Activated CD8-positive, alpha-beta T cell treated with anti-CD3 and anti-CD28 coated beads for 36 hours (primary cell): ENCODE measurements around the gene RGSL1. TPM values are rescaled to one million over a fixed set of nuclear protein-coding genes. Genes with fewer than 3 reads are reported as not detected.

Experiments used
- ATAC-seq: fragments of 200-7000 bp; cut with Tn5 transposase; one replicate; pipeline ENCODE4 v1.10.0; 2021; ENCODE audit warnings: mild to moderate bottlenecking, moderate library complexity
- CTCF ChIA-PET: fragments of 350-600 bp; sonication (Branson Sonifier 250); formaldehyde crosslinking; loops from one replicate; lab custom pipeline; 2021; ENCODE audit warnings: antibody characterized with exemption; lab: Charles Lee
- POLR2A ChIA-PET: fragments of 350-600 bp; sonication (Branson Sonifier 250); formaldehyde crosslinking; loops from one replicate; lab custom pipeline; 2021; ENCODE audit warnings: antibody characterized with exemption; lab: Charles Lee
- DNase-seq: peaks from one replicate; pipeline ENCODE4 v3.0.0-alpha.2; 2020
- H3K27ac Mint-ChIP-seq: one replicate; pipeline ENCODE4 v1.8.0; 2021; ENCODE audit warnings: mild to moderate bottlenecking, mixed read lengths
- H3K27me3 Mint-ChIP-seq: one replicate; pipeline ENCODE4 v1.8.0; 2021; ENCODE audit warnings: mixed read lengths
- H3K36me3 Mint-ChIP-seq: one replicate; pipeline ENCODE4 v1.8.0; 2021; ENCODE audit warnings: low read depth, mixed read lengths
- H3K4me1 Mint-ChIP-seq: one replicate; pipeline ENCODE4 v1.8.0; 2021; ENCODE audit warnings: low read depth, mixed read lengths
- H3K4me3 Mint-ChIP-seq: one replicate; pipeline ENCODE4 v1.8.0; 2021; ENCODE audit warnings: mild to moderate bottlenecking, moderate library complexity, mixed read lengths
- H3K9me3 Mint-ChIP-seq: one replicate; pipeline ENCODE4 v1.8.0; 2021; ENCODE audit warnings: mixed read lengths
- intact Hi-C: fragments of 100-400 bp; cut with micrococcal nuclease; formaldehyde crosslinking; loops from one replicate; pipeline ENCODE4 v1.10.0; 2022
- total RNA-seq, 2 experiments: library from RNA; stranded (reverse); gene quantifications; one replicate each; pipeline ENCODE4 v1.2.3, GENCODE V29; 2021
- TF ChIP-seq, protein P1 (sequence below): fragments of 200-600 bp; IDR thresholded peaks from one replicate; pipeline ENCODE4 v1.8.0; 2022; ENCODE audit warnings: antibody characterized with exemption, mild to moderate bottlenecking

The RGSL1 gene
- total RNA-seq, 2 experiments from 2014 or later: not detected

DNA sequence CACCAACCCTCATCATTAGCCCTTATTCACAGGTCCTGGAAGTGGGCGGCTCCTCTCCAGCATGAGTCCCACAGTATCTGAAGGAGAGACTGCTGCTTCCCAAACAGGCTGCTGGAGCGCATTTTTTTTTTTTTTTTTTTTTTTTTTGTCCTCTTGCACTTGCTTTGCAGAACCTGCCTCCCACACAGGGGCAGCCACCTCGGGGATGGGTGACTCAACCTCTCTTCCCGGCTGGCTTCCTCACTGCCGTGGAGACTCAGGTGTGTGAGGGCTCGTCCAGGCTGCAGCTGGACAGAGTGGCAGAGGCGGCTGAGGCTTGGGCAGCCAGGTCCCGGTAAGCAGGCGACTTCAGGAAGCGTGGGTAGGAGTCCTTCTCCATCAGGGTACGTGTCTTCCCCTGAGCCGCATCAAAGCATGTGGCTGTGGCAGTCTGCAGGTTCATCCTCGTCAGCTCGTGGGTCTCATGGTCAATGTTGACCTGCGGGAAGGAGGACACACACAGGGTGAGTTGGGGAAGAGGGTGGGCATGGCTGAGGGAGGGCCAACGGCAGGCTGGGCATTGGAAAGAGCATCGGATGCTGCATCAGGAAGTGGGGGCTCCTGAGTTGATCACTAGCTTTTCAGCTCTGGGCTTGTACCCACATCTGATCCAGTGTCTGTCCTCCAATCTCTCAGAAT is 150.2 kb downstream of the RGSL1 start:
- H3K4me3 Mint-ChIP-seq: peak overlapping the region; percentile 5
- ATAC-seq: no peak
- H3K27me3 Mint-ChIP-seq: peaks cover 1% of the 10 kb centered on the region
- TF ChIP-seq, protein P1, sequence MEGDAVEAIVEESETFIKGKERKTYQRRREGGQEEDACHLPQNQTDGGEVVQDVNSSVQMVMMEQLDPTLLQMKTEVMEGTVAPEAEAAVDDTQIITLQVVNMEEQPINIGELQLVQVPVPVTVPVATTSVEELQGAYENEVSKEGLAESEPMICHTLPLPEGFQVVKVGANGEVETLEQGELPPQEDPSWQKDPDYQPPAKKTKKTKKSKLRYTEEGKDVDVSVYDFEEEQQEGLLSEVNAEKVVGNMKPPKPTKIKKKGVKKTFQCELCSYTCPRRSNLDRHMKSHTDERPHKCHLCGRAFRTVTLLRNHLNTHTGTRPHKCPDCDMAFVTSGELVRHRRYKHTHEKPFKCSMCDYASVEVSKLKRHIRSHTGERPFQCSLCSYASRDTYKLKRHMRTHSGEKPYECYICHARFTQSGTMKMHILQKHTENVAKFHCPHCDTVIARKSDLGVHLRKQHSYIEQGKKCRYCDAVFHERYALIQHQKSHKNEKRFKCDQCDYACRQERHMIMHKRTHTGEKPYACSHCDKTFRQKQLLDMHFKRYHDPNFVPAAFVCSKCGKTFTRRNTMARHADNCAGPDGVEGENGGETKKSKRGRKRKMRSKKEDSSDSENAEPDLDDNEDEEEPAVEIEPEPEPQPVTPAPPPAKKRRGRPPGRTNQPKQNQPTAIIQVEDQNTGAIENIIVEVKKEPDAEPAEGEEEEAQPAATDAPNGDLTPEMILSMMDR: no peak
- no peaks in the 10 kb centered on the region for H3K9me3 Mint-ChIP-seq
- POLR2A ChIA-PET: interaction anchor here (0.7 to 4.1 kb wide), 8 partner anchors 10 to 240 kb away, joined by 3 to 23 read pairs (median 5); partner anchors contain the start of gene RNASEL
- no peak for DNase-seq
- no peak overlapping the region for H3K27ac Mint-ChIP-seq
- intact Hi-C loops: loop anchor here (5.0 kb wide), 1 partner anchor 112 kb away; no protein-coding TSS in a partner anchor
- CTCF ChIA-PET: interaction anchor here (0.9 to 27.6 kb wide), 15 partner anchors 11 to 189 kb away, joined by 3 to 1003 read pairs (median 4); partner anchors contain the start of genes NPL and RNASEL
- H3K36me3 Mint-ChIP-seq: no peaks in the 10 kb centered on the region
- peaks cover 26% of the 10 kb centered on the region for H3K4me1 Mint-ChIP-seq

DNA sequence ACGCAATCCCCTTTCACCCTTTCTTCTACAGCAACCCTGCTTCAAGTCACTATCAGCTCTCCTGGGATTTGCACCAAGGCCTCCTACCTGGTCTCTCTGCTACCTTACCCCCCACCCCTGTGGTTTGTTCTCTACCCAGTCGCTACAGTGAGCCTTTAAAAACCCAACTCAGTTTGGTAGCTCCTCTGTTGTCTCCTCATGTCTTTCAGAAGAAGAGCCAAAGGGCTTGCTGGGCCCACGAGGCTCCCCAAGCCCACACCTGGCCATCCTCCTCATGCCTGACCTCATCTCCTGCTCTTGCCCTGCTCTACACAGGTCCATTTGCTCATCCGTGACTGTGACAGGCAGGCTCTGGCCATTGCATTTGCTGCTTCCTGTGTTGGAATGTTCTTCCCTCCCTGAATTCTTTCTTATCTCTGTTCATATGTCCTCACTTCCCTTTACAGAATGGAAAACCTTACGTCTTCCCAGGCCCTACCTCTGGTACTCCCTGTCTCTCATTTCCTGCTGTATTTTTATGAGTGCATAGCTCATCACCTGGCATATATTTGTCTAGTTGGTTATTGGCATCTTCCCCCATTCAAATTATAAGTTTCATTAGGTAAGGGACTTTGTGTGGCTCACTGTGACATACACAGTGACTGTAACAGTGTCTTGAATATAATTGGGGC is 150.9 kb downstream of the RGSL1 start:
- ATAC-seq (no peak), DNase-seq (no peak)
- intact Hi-C loops: loop anchor here (1.0 to 5.0 kb wide), 2 partner anchors 111 to 183 kb away; no protein-coding TSS in a partner anchor
- CTCF ChIA-PET: interaction anchor here (0.7 to 27.6 kb wide), 18 partner anchors 12 to 188 kb away, joined by 3 to 1003 read pairs (median 4); partner anchors contain the start of genes NPL and RNASEL
- POLR2A ChIA-PET: interaction anchor here (0.7 to 4.1 kb wide), 6 partner anchors 11 to 239 kb away, joined by 3 to 23 read pairs (median 4); partner anchors contain the start of gene RNASEL
- TF ChIP-seq, protein P1: no peak
- Mint-ChIP-seq H3K4me1 (peaks cover 24% of the 10 kb centered on the region), H3K27ac (no peak overlapping the region), H3K4me3 (no peak overlapping the region), H3K27me3 (peaks cover 9% of the 10 kb centered on the region), H3K36me3 (no peaks in the 10 kb centered on the region), H3K9me3 (no peaks in the 10 kb centered on the region)

DNA sequence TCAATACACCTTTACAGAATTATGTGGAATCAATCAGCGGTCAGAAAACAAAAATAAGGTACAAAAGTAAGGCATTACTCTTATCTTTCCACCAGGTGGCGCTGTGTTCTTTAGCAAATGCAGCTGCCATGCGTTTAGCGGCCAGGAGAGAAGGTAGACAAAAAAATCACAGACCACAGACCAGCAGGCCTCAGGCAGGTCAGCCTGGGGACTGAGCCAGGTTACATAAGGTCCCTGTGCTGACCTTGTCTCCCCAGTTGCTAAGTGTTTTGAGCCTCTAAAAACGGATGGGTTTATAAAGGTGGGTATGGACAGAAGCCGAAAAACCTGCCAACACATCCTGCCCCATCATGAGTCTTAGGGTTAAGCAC is 151.5 kb downstream of the RGSL1 start:
- TF ChIP-seq, protein P1: peak; percentile 89

DNA sequence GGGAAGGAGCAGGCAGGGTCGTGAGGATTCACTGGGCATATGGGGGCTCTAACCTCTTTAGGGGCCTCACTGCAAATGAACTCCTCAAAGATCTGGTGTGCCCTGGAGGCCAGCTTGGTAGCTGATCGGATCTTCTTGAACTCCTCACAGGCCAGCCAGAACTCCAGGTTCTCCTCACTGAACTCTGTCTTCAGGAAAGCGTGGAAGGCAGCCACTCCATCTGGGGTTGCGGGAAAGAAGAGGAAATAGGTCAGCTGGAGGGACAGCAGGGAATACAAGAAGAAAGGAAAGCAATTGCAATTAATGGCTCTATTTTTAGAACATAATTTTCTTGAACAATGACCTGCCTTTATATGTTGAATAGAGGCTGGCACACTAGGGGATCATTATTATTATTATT is 152.0 kb downstream of the RGSL1 start:
- no peak for DNase-seq
- TF ChIP-seq, protein P1: no peak
- Mint-ChIP-seq H3K36me3 (no peaks in the 10 kb centered on the region), H3K4me1 (peaks cover 26% of the 10 kb centered on the region), H3K27me3 (peaks cover 13% of the 10 kb centered on the region), H3K27ac (no peak overlapping the region), H3K9me3 (no peaks in the 10 kb centered on the region), H3K4me3 (no peak overlapping the region)
- ChIA-PET CTCF (interaction anchor here (0.7 to 27.6 kb wide), 12 partner anchors 12 to 187 kb away, joined by 3 to 1003 read pairs (median 6); partner anchors contain the start of genes NPL and RNASEL), POLR2A (interaction anchor here (1.1 to 4.1 kb wide), 5 partner anchors 12 to 181 kb away, joined by 4 to 23 read pairs (median 5); partner anchors contain the start of gene RNASEL)
- no peak for ATAC-seq
- intact Hi-C loops: loop anchor here (1.0 to 5.0 kb wide), 2 partner anchors 110 to 182 kb away; no protein-coding TSS in a partner anchor

More for the DNA sequence above, 151.5 kb downstream of the RGSL1 start:
- peak; percentile 73 for DNase-seq
- Mint-ChIP-seq H3K4me1 (peaks cover 21% of the 10 kb centered on the region), H3K9me3 (no peaks in the 10 kb centered on the region), H3K27me3 (peaks cover 9% of the 10 kb centered on the region), H3K27ac (no peak overlapping the region), H3K4me3 (no peak overlapping the region), H3K36me3 (no peaks in the 10 kb centered on the region)
- ChIA-PET CTCF (interaction anchor here (0.7 to 27.6 kb wide), 17 partner anchors 12 to 188 kb away, joined by 3 to 1003 read pairs (median 4); partner anchors contain the start of genes NPL and RNASEL), POLR2A (interaction anchor here (1.1 to 4.1 kb wide), 5 partner anchors 12 to 182 kb away, joined by 4 to 23 read pairs (median 5); partner anchors contain the start of gene RNASEL)
- intact Hi-C loops: loop anchor here (1.0 to 5.0 kb wide), 2 partner anchors 111 to 183 kb away; no protein-coding TSS in a partner anchor
- ATAC-seq: peak; percentile 10
